ENCODE data around the gene MAB21L3. TPM values are rescaled to one million over a fixed set of nuclear protein-coding genes. Genes with fewer than 3 reads are reported as not detected.
A peak's percentile ranks its signal among the peaks of the same experiment; 100 is the strongest.

Gene MAB21L3
- total and polyA plus RNA-seq, 8 donors, result 0.18 to 0.60 TPM; not detected in 6

DNA sequence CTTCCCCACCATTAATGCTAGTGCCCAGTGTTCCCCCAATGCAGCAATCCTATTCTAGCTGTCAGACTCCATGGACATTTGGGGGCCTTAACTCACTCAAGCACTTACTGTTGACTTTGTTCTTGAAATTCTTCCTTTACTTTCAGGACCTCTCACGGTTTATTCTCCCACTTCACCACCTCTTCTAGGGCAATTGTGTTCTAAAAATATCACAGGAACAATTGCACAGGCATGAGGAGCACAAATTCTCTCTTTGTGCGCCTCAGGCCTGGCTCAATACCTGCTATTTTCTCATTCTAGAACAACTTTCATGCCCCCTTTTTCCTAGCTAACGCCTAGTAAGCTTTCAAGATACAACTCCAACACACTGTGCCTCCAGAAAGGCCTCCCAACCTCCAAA, 7.3 kb downstream of the MAB21L3 start:
- intact Hi-C loops (cut with DNase I; ENCODE audit: low total_unique reads), result no loop called here

GRCh38 chr1:116119876-116120275, 8.7 kb downstream of the MAB21L3 start:
- H3K4me1 ChIP-seq, result peaks cover 0 to 7% (median 0%) of the 10 kb centered on the region in 4 donors
- intact Hi-C loops (cut with DNase I; ENCODE audit: low total_unique reads), result no loop called here
- TF ChIP-seq EP300 (IDR thresholded peaks at IDR 0.05) (no peak), POLR2AphosphoS5 (IDR thresholded peaks at IDR 0.05) (no peak), CTCF (IDR thresholded peaks at IDR 0.05) (no peak), POLR2A (IDR thresholded peaks at IDR 0.05) (no peak)
- no peak overlapping the region for H3K27ac ChIP-seq
- H3K27me3 ChIP-seq, result no peaks in the 10 kb centered on the region
- WGBS, 5 donors, result 76 to 91% (median 87%) methylated on average over 3 of the region's 3 CpGs
- no peak for DNase-seq
- H3K4me3 ChIP-seq, result no peak overlapping the region
- H3K9me3 ChIP-seq, result no peaks in the 10 kb centered on the region
- H3K36me3 ChIP-seq, result no peaks in the 10 kb centered on the region

More for the DNA sequence above, 7.3 kb downstream of the MAB21L3 start:
- 79 to 88% (median 83%) methylated on average over 3 of the region's 3 CpGs for WGBS, 5 donors
- Histone ChIP-seq H3K9me3 (no peaks in the 10 kb centered on the region), H3K27me3 (no peaks in the 10 kb centered on the region), H3K36me3 (no peaks in the 10 kb centered on the region), H3K4me1 (peaks cover 0 to 7% (median 0%) of the 10 kb centered on the region in 4 donors), H3K4me3 (no peak overlapping the region), H3K27ac (no peak overlapping the region)
- no peak for DNase-seq
- no peak for TF ChIP-seq POLR2AphosphoS5 (IDR thresholded peaks at IDR 0.05)
- no peak for TF ChIP-seq EP300 (IDR thresholded peaks at IDR 0.05)
- TF ChIP-seq POLR2A (IDR thresholded peaks at IDR 0.05), result no peak
- TF ChIP-seq CTCF (IDR thresholded peaks at IDR 0.05), result no peak

DNA sequence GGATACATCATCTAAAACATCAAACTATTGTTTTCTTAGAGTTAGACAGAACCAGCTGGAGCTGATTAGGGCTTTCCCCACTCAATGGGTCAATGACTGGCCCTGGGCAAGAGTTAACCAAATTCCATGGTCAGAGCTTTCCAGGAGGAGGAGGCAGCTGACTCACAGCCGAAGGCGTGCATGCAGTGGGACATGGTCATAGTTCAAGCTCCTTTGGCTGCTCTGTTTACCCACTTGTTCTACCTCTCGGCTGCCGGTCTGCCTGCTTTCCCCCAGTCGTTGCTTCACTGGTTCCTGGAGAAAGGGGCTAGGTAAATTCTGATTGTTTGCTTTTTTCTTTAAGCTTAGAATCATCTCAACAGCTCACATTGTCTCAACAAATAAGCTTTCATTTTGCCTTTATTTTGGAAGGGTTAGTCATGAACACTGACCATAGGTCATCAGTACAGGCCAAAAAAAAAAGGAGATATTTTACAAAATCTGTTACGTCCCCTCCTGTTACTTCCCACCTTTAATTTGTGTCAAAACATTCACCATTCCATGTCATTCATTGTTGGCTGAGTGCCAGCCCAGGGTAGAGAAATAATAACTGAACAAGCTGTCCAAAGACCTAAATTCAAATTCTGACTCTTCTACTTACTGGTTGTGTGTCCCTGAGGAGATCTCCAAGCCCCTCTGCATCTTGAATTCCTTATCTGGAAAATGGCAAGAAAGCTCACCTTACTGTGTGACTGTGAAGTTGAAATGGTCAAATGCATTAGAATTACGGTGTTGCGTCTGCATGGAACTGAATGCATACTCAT, 12.0 kb downstream of the MAB21L3 start:
- 49 to 66% (median 53%) methylated on average over 8 of the region's 8 CpGs for WGBS, 5 donors
- no peaks in the 10 kb centered on the region for H3K27me3 ChIP-seq
- H3K4me1 ChIP-seq, result peaks cover 0 to 7% (median 0%) of the 10 kb centered on the region in 4 donors
- no peak overlapping the region for H3K27ac ChIP-seq
- no peak overlapping the region for H3K4me3 ChIP-seq
- intact Hi-C loops (cut with DNase I; ENCODE audit: low total_unique reads), result no loop called here
- H3K9me3 ChIP-seq, result no peaks in the 10 kb centered on the region
- DNase-seq, result peak; percentile 37 to 70
- H3K36me3 ChIP-seq, result no peaks in the 10 kb centered on the region
- TF ChIP-seq EP300 (IDR thresholded peaks at IDR 0.05) (no peak), POLR2AphosphoS5 (IDR thresholded peaks at IDR 0.05) (peak in 1 of 3 donors; percentile 12)

DNA sequence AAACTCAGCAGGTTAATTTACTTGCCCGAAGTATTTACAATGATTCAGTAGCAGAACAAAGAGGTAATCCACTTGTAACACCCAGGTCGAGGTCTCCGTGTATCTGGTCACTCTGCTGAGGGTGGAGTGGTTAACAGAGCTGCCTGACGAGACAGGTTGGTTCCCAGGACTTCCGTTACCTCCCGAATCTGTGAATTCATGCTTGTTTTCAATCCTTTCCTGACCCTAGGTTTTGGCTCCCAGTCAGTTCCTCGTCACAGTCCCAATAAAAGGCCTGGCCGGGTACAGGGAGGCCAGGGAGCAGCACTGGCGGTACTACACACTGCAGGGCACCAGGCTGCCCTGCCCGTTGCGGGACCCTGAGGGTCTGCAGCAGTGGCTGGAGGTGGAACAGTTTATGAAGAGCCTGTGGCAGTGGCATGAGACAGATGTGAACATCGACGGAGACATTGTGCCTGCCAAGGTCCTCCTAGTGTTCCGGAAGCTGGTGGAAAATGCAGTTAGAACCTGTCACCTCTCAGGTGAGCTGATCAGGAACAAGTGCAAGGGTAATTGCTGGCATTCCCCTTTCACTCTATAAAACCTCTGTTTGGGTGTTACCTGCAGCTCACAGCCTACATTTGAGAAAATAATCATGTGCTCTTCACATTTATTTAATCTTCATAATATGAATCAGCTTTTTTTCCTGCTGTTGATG, 12.8 kb downstream of the MAB21L3 start:
- Histone ChIP-seq H3K27me3 (peaks cover 0 to 7% (median 0%) of the 10 kb centered on the region in 3 donors), H3K4me3 (no peak overlapping the region), H3K36me3 (no peaks in the 10 kb centered on the region), H3K27ac (no peak overlapping the region), H3K4me1 (peaks cover 0 to 7% (median 0%) of the 10 kb centered on the region in 4 donors), H3K9me3 (no peaks in the 10 kb centered on the region)
- no peak for DNase-seq
- intact Hi-C loops (cut with DNase I; ENCODE audit: low total_unique reads), result no loop called here
- TF ChIP-seq CTCF (IDR thresholded peaks at IDR 0.05), result no peak
- 57 to 73% (median 69%) methylated on average over 14 of the region's 14 CpGs for WGBS, 5 donors
